ENCODE data around the gene CCIN. TPM values are rescaled to one million over a fixed set of nuclear protein-coding genes. Genes with fewer than 3 reads are reported as not detected.

The CCIN gene
- total RNA-seq, 2 experiments from 2014 or later, result not detected

DNA sequence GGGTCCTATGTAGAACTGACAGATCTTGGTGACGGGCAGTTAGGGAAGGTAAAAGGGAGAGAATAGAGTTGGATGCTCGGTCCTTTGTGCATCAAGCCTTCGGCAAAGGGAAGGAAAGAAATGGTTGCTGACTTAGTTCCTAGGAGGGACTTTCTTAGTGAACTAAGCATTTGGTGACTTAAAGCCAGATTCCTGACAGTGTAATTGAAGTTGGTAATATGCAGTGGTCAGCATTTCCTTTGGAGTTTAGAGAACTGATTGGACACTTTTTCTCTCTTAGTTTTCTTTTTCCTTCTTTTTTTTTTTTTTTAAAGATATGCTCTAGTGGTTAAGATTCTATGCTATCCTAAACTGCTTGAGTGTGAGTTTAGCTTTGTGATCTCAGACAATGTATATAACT is 23.8 kb downstream of the CCIN start:
- Mint-ChIP-seq H3K36me3 (peaks cover 28% of the 10 kb centered on the region), H3K4me1 (ENCODE audit: low read depth) (peaks cover 45% of the 10 kb centered on the region), H3K27me3 (no peaks in the 10 kb centered on the region), H3K9me3 (no peaks in the 10 kb centered on the region), H3K4me3 (peak overlapping the region; percentile 94), H3K27ac (peak overlapping the region; percentile 20)
- ChIA-PET CTCF (interaction anchor here (1.1 kb wide), 1 partner anchor 90 kb away, joined by 4 read pairs; no protein-coding TSS in a partner anchor), POLR2A (interaction anchor here (0.7 kb wide), 1 partner anchor 15 kb away, joined by 3 read pairs; no protein-coding TSS in a partner anchor)
- no peak for DNase-seq
- intact Hi-C loops (cut with micrococcal nuclease), result loop anchor here (5.0 kb wide), 1 partner anchor 379 kb away; the partner anchor contains the start of gene MELK

DNA sequence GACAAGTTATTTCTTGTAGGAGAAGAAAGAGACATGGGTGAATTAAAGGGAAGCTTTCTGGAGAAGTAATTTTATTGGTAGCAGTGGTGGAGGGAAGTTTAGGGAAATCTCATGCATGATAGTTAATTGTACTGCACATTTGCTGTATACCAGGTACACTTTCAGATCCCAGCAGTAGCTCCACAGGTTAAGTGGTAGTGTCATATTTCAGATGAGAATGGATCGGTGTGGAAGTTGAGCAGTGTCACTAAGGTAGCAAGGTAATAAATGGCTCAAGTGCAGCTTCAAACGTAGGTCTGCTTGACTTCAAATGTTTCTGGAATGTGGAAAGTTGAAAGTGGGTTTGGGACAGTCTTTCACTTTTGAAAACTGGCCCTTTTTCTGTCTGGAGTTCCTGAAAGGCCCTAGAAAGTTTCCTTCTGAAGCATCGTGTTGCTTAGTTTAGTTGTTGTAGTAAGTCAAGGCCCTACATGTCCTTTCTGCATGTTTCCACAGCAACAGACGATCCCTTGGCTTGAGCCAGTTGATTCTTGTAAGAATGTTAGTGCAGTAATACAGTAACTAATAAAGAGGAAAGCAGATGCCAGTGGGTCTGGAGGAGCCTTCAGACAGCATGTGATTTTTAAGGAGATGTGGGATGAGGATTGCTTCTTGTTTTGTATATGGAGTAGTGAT is 25.3 kb downstream of the CCIN start:
- Mint-ChIP-seq H3K36me3 (peaks cover 32% of the 10 kb centered on the region), H3K9me3 (no peaks in the 10 kb centered on the region), H3K27me3 (no peaks in the 10 kb centered on the region), H3K4me1 (ENCODE audit: low read depth) (peaks cover 45% of the 10 kb centered on the region), H3K4me3 (no peak overlapping the region), H3K27ac (peak overlapping the region; percentile 40)
- intact Hi-C loops (cut with micrococcal nuclease), result loop anchor here (5.0 kb wide), 1 partner anchor 378 kb away; the partner anchor contains the start of gene MELK
- ChIA-PET CTCF (interaction anchor here (0.6 to 1.1 kb wide), 2 partner anchors 91 to 361 kb away, joined by 3 to 4 read pairs; no protein-coding TSS in a partner anchor), POLR2A (no interaction called here)
- no peak for DNase-seq

DNA sequence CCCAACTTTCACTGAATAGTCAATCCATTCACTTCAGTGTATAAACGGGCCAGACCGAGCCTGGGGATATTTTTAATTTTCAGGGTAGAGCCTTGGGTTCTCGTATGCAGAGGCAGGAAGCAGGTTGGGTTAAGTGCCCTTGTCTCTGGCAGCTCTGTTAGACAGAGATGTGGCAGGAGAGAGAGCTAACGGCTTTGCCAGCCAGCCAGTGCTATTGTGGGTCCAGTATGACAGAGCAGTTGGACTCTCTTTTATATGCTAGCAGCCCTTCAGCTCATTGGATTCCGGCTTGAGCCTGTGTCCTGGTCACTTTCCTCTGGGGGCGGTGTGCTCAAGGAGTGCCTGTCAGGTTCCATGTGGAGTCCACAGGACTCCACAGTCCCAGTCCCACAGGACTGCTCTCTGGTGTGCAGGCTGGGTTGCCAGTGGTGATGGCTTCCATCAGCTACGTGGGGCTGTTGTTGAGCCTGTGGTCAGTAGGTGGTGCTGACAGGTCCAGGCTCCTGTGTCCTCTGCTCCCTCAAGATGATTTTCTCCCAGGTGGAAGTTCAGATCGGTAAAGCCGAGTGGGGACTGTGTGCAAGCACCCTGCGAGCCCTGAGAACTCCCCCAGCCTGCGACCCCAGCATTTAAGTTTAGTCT is 35.8 kb downstream of the CCIN start:
- H3K4me1 Mint-ChIP-seq (ENCODE audit: low read depth), result peaks cover 48% of the 10 kb centered on the region
- no peaks in the 10 kb centered on the region for H3K9me3 Mint-ChIP-seq
- peaks cover 68% of the 10 kb centered on the region for H3K36me3 Mint-ChIP-seq
- POLR2A ChIA-PET, result interaction anchor here (1.4 kb wide), 1 partner anchor 14 kb away, joined by 4 read pairs; the partner anchor contains the start of gene CLTA
- no peak overlapping the region for H3K4me3 Mint-ChIP-seq
- H3K27ac Mint-ChIP-seq, result no peak overlapping the region
- intact Hi-C loops (cut with micrococcal nuclease), result no loop called here
- CTCF ChIA-PET, result interaction anchor here (0.7 kb wide), 1 partner anchor 15 kb away, joined by 3 read pairs; no protein-coding TSS in a partner anchor
- no peak for DNase-seq
- no peaks in the 10 kb centered on the region for H3K27me3 Mint-ChIP-seq

DNA sequence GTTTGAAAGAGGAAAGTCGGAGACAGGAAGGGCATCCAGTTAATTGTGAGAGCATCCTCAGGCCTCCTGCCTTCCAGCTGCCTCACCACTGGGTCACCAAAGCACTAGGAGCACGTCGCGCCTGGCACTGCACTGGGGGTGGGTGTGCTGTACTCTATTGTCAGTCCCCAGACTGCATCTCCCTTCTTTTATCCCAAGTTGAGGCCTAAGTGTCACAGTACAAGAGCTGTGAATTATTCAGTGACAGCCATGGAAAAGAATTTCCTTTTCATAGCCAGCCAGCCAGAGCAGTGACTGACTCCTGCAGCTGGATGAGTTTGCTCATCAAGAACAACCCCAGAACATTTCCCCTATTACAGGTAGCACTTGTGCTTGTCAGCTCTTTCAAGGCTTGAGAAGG is 37.8 kb downstream of the CCIN start:
- intact Hi-C loops (cut with micrococcal nuclease), result no loop called here
- H3K4me1 Mint-ChIP-seq (ENCODE audit: low read depth), result peaks cover 57% of the 10 kb centered on the region
- peaks cover 68% of the 10 kb centered on the region for H3K36me3 Mint-ChIP-seq
- DNase-seq, result no peak
- peak overlapping the region; percentile 94 for H3K27ac Mint-ChIP-seq
- H3K27me3 Mint-ChIP-seq, result no peaks in the 10 kb centered on the region
- H3K4me3 Mint-ChIP-seq, result no peak overlapping the region
- ChIA-PET POLR2A (interaction anchor here (0.9 to 1.6 kb wide), 3 partner anchors 11 to 51 kb away, joined by 3 to 7 read pairs (median 4); partner anchors contain the start of genes CLTA and GNE), CTCF (interaction anchor here (1.3 to 1.9 kb wide), 3 partner anchors 16 to 122 kb away, joined by 4 to 9 read pairs (median 7); partner anchors contain the start of gene CLTA)
- H3K9me3 Mint-ChIP-seq, result no peaks in the 10 kb centered on the region

DNA sequence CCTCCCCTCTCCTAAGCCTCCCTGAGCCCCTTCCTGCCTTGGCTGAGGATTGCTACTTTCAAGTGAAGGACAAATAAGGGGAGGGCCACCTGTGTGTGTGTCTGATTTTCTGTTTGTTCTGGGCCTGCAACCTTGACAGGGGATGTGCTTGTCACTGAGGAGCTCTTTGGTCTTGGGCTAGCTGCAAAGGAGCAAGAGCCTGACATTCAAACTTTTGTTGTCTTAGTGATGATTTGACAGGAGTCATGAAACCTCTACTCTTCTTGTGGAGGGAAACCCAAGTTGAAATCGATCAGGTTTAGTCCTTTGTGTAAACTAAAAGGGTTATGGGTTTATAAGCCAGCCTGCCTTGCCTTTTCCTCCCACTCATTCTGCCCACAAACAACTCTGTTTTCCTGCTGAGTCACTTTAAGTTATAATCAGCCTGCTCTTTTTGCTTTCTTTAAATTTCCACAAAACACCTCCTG is 38.4 kb downstream of the CCIN start:
- Mint-ChIP-seq H3K27ac (peak overlapping the region; percentile 94), H3K4me3 (peak overlapping the region; percentile 3), H3K27me3 (no peaks in the 10 kb centered on the region), H3K9me3 (no peaks in the 10 kb centered on the region), H3K36me3 (peaks cover 65% of the 10 kb centered on the region), H3K4me1 (ENCODE audit: low read depth) (peaks cover 57% of the 10 kb centered on the region)
- ChIA-PET CTCF (interaction anchor here (1.3 to 1.9 kb wide), 3 partner anchors 16 to 121 kb away, joined by 4 to 9 read pairs (median 7); partner anchors contain the start of gene CLTA), POLR2A (interaction anchor here (0.6 to 1.6 kb wide), 3 partner anchors 14 to 50 kb away, joined by 3 to 7 read pairs (median 4); partner anchors contain the start of genes CLTA and GNE)
- intact Hi-C loops (cut with micrococcal nuclease), result loop anchor here (2.0 kb wide), 1 partner anchor 17 kb away; the partner anchor contains the start of gene CLTA
- DNase-seq, result no peak

DNA sequence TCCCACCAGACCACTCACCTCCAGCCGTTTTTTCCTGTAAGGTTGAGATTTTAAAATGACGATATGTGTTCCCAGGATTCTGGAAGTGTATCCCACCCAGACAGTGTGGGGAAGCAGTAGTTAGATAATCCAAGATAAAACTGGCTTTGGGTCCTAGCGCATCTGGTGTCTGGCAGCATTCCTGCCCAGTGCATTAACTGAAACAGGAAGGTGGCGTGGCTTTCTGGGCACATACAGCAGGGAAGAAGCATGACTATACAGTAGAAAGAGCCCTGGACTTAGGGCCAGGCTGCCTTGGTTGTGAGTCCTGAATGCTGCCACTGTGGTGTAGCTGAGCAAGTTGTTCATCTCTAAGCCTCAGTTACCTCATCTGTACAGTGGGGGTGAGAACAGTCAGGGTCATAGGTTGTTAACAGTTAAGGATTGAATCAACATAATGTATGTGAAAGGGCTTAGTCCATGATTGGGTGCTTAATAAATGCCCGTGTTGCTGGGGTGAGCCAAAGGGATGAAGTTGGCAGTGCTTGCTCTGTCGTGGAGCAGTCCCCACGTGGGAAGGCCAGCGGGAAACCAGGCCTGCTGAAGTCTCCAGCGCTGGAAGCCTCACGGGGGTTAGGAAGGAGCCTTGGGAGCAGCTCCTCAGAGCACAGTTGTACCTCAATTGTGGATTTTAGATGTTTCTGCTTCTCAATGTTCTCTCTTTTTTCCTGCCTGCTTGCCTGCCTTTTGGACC is 39.5 kb downstream of the CCIN start:
- peaks cover 61% of the 10 kb centered on the region for H3K36me3 Mint-ChIP-seq
- H3K9me3 Mint-ChIP-seq, result no peaks in the 10 kb centered on the region
- intact Hi-C loops (cut with micrococcal nuclease), result loop anchor here (2.0 kb wide), 1 partner anchor 18 kb away; the partner anchor contains the start of gene CLTA
- ChIA-PET POLR2A (no interaction called here), CTCF (interaction anchor here (1.0 to 3.4 kb wide), 4 partner anchors 17 to 121 kb away, joined by 3 to 13 read pairs (median 6); partner anchors contain the start of gene CLTA)
- no peak for DNase-seq
- H3K27ac Mint-ChIP-seq, result peak overlapping the region; percentile 94
- H3K4me1 Mint-ChIP-seq (ENCODE audit: low read depth), result peaks cover 60% of the 10 kb centered on the region
- no peaks in the 10 kb centered on the region for H3K27me3 Mint-ChIP-seq
- H3K4me3 Mint-ChIP-seq, result no peak overlapping the region

DNA sequence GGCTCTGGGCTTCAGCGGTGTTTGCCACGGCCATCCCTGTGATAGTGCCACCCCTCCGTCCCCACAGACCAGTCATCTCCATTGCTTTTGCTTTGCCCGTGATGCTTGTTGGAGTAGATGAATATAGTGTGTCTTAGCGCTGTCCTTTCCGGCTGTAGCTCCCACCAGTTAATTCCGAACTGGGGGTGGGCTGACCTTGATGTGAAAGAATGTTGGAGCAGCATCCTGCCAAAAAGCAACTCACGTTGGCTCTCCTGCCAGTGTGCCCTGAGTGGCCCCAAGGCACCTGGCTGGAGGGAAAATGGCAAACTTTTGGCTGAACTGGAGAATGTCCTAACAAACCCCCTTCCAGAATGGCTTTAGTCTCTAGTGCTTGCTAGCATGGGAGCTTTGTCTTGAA is 41.5 kb downstream of the CCIN start:
- DNase-seq, result no peak
- H3K27me3 Mint-ChIP-seq, result no peaks in the 10 kb centered on the region
- ChIA-PET POLR2A (no interaction called here), CTCF (interaction anchor here (3.4 kb wide), 1 partner anchor 21 kb away, joined by 13 read pairs; the partner anchor contains the start of gene CLTA)
- peaks cover 55% of the 10 kb centered on the region for H3K36me3 Mint-ChIP-seq
- no peak overlapping the region for H3K27ac Mint-ChIP-seq
- H3K4me1 Mint-ChIP-seq (ENCODE audit: low read depth), result peaks cover 63% of the 10 kb centered on the region
- no peak overlapping the region for H3K4me3 Mint-ChIP-seq
- H3K9me3 Mint-ChIP-seq, result no peaks in the 10 kb centered on the region
- intact Hi-C loops (cut with micrococcal nuclease), result no loop called here

DNA sequence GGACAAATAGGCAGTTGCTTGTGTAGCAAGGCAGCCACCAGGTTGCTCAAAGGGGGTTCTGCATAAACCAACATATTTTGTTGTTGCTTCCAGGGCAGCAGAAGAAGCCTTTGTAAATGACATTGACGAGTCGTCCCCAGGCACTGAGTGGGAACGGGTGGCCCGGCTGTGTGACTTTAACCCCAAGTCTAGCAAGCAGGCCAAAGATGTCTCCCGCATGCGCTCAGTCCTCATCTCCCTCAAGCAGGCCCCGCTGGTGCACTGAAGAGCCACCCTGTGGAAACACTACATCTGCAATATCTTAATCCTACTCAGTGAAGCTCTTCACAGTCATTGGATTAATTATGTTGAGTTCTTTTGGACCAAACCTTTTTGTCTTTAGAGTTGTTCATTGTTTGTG is 42.3 kb downstream of the CCIN start:
- ChIA-PET POLR2A (no interaction called here), CTCF (interaction anchor here (0.9 to 3.4 kb wide), 3 partner anchors 22 to 118 kb away, joined by 3 to 13 read pairs (median 4); partner anchors contain the start of gene CLTA)
- Mint-ChIP-seq H3K9me3 (no peaks in the 10 kb centered on the region), H3K36me3 (peaks cover 54% of the 10 kb centered on the region), H3K27ac (no peak overlapping the region), H3K4me3 (no peak overlapping the region), H3K4me1 (ENCODE audit: low read depth) (peaks cover 60% of the 10 kb centered on the region), H3K27me3 (no peaks in the 10 kb centered on the region)
- no peak for DNase-seq
- intact Hi-C loops (cut with micrococcal nuclease), result no loop called here

DNA sequence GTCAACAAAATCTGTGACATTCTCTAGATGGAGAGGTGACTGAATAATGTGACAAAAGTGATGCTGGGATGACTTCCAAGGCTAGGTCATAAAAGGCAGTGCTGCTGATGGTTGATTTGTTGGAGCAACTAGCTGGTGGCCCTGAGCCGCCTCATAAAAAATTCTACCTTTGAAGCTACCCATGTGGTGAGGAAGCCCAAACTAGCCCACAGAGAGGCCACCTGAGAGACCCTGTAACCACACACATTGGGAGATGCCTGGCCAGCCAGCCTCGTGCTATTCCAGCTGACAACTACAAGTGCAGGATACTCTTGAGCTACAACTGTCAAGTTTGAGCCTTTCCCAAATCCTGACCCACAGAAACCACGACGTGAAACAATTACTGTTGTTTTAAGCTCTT is 44.2 kb downstream of the CCIN start:
- DNase-seq, result no peak
- Mint-ChIP-seq H3K9me3 (no peaks in the 10 kb centered on the region), H3K4me1 (ENCODE audit: low read depth) (peaks cover 56% of the 10 kb centered on the region), H3K27me3 (no peaks in the 10 kb centered on the region), H3K4me3 (no peak overlapping the region), H3K36me3 (peaks cover 41% of the 10 kb centered on the region), H3K27ac (peak overlapping the region; percentile 19)
- intact Hi-C loops (cut with micrococcal nuclease), result no loop called here
- ChIA-PET POLR2A (interaction anchor here (1.7 kb wide), 1 partner anchor 22 kb away, joined by 5 read pairs; no protein-coding TSS in a partner anchor), CTCF (interaction anchor here (0.5 to 0.6 kb wide), 2 partner anchors 29 to 78 kb away, joined by 3 read pairs; no protein-coding TSS in a partner anchor)

DNA sequence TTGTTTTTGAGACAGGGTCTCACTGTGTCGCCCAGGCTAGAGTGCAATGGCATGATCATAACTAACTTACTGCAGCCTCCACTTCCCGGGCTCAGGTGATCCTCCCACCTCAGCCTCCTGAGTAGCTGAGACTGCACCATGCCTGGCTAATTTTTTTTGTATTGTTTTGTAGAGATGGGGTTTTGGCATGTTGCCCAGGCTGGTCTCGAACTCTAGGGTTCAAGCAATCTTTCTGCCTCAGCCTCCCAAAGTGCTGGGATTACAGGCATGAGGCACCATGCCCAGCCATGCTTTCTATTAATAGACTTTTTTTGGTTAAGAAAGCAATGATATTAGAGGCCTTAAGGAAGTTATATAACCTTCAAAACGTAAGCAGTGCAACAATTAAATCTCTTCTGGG is 44.8 kb downstream of the CCIN start:
- no peak for DNase-seq
- ChIA-PET POLR2A (no interaction called here), CTCF (interaction anchor here (0.5 to 0.6 kb wide), 2 partner anchors 28 to 77 kb away, joined by 3 read pairs; no protein-coding TSS in a partner anchor)
- H3K9me3 Mint-ChIP-seq, result no peaks in the 10 kb centered on the region
- H3K27me3 Mint-ChIP-seq, result no peaks in the 10 kb centered on the region
- peaks cover 37% of the 10 kb centered on the region for H3K36me3 Mint-ChIP-seq
- peaks cover 56% of the 10 kb centered on the region for H3K4me1 Mint-ChIP-seq (ENCODE audit: low read depth)
- H3K27ac Mint-ChIP-seq, result no peak overlapping the region
- no peak overlapping the region for H3K4me3 Mint-ChIP-seq
- intact Hi-C loops (cut with micrococcal nuclease), result no loop called here

DNA sequence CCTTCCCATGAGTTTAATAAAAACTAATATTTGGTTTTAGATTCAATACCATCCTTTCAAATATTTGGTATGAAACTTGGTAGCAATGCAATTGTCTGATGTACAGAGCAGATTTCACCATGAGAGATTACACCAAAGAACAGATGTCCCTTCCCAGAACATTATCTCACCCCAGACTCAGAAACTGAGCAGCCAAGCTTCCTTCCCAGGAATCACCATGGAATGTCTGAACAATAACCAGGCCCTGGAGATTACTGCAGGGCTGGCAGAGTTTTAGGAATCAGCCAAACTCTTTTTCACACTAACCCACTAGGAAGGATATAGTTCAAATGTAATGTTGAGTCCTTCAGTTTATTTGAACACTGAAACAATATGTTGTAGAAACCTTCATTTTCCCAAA is 45.4 kb downstream of the CCIN start:
- POLR2A ChIA-PET, result no interaction called here
- Mint-ChIP-seq H3K4me3 (no peak overlapping the region), H3K4me1 (ENCODE audit: low read depth) (peaks cover 53% of the 10 kb centered on the region), H3K36me3 (peaks cover 37% of the 10 kb centered on the region), H3K27me3 (no peaks in the 10 kb centered on the region), H3K27ac (peak overlapping the region; percentile 71), H3K9me3 (no peaks in the 10 kb centered on the region)
- intact Hi-C loops (cut with micrococcal nuclease), result no loop called here
- CTCF ChIA-PET, result no interaction called here
- no peak for DNase-seq
